ENCODE measurements around the gene TANGO6.
A peak's percentile ranks its signal among the peaks of the same experiment; 100 is the strongest.

The TANGO6 gene

GRCh38 chr16:69131839-69132423 is 288.6 kb downstream of the TANGO6 start:
- TF ChIP-seq, protein P1, sequence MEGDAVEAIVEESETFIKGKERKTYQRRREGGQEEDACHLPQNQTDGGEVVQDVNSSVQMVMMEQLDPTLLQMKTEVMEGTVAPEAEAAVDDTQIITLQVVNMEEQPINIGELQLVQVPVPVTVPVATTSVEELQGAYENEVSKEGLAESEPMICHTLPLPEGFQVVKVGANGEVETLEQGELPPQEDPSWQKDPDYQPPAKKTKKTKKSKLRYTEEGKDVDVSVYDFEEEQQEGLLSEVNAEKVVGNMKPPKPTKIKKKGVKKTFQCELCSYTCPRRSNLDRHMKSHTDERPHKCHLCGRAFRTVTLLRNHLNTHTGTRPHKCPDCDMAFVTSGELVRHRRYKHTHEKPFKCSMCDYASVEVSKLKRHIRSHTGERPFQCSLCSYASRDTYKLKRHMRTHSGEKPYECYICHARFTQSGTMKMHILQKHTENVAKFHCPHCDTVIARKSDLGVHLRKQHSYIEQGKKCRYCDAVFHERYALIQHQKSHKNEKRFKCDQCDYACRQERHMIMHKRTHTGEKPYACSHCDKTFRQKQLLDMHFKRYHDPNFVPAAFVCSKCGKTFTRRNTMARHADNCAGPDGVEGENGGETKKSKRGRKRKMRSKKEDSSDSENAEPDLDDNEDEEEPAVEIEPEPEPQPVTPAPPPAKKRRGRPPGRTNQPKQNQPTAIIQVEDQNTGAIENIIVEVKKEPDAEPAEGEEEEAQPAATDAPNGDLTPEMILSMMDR (IDR thresholded peaks at IDR 0.05; ENCODE audit: low read depth, low read length): no peak
- DNase-seq (ENCODE audit: low read depth in 2 of 2): peak; percentile 82 to 90

GRCh38 chr16:69132424-69133252 is 289.3 kb downstream of the TANGO6 start, which contains the start of the genes CHTF8 and UTP4:
Gene CHTF8 (minus strand): TSS chr16:69132588. CDS start chr16:69121458, 11,130 bp downstream.
Gene UTP4 (plus strand): TSS chr16:69132649. CDS start chr16:69133460, 811 bp downstream.
- peak; percentile 77 to 86 for DNase-seq (ENCODE audit: low read depth in 2 of 2)
- TF ChIP-seq, protein P1 (IDR thresholded peaks at IDR 0.05; ENCODE audit: low read depth, low read length): no peak
- peak within 1 kb of the TSS; percentile 96 to 99 for H3K4me3 ChIP-seq (replicated peaks in 1 of 2; ENCODE audit: low read depth in 2 of 2, low read length in 2 of 2)

More at GRCh38 chr16:69131839-69132423, 288.6 kb downstream of the TANGO6 start:
- H3K4me3 ChIP-seq (replicated peaks in 1 of 2; ENCODE audit: low read depth in 2 of 2, low read length in 2 of 2): peak overlapping the region; percentile 96 to 99

- DNase-seq (ENCODE audit: low read depth in 2 of 2): no peak
- peak overlapping the region; percentile 96 to 99 for H3K4me3 ChIP-seq (replicated peaks in 1 of 2; ENCODE audit: low read depth in 2 of 2, low read length in 2 of 2)
- TF ChIP-seq, protein P1 (IDR thresholded peaks at IDR 0.05; ENCODE audit: low read depth, low read length): no peak
Observed at GRCh38 chr16:69133373-69133954, 290.1 kb downstream of the TANGO6 start.

Measured in cardiac fibroblast (primary cell).